CD4-positive, alpha-beta memory T cell (primary cell): ENCODE measurements around the gene RGS7BP. TPM values are rescaled to one million over a fixed set of nuclear protein-coding genes. Genes with fewer than 3 reads are reported as not detected.

ENCODE experiments used
- polyA plus RNA-seq, 2 donors: library from polyadenylated mRNA; unstranded; fragments of 300-500 nt; fragmentation: Illumina TruSeq; gene quantifications; one replicate each; pipeline ENCODE4 v1.2.3, GENCODE V29; 2021
- total RNA-seq, 2 experiments: library from RNA; stranded (reverse); gene quantifications; one replicate each; pipeline ENCODE4 v1.2.3, GENCODE V29; 2021

Gene RGS7BP
- total and polyA plus RNA-seq, 4 experiments from 2014 or later: not detected

Other genes with a start within 250 kb of the RGS7BP start
- not detected for gene SHISAL2B, start 184.5 kb downstream of the RGS7BP start, total RNA-seq
- gene SHISAL2B, start 184.5 kb downstream of the RGS7BP start, polyA plus RNA-seq: not detected